ENCODE results near the gene DHRS9.

The DHRS9 gene

GRCh38 chr2:169143998-169144397 lies 74.6 kb downstream of the DHRS9 start:
- no peak for TF ChIP-seq CTCF (IDR thresholded peaks at IDR 0.05; ENCODE audit: low read depth, low read length, missing control alignments)
- H3K4me3 ChIP-seq (ENCODE audit: low read depth, low read length): no peak overlapping the region
- no peak for DNase-seq
- H3K27me3 ChIP-seq (replicated peaks): no peaks in the 10 kb centered on the region
- H3K27ac ChIP-seq: no peak overlapping the region
- in situ Hi-C loops (cut with HindIII; ENCODE audit: low pct_ligation_motif_present, low sequenced_read_pairs): loop anchor here (25.0 kb wide), 1 partner anchor 182 kb away; no protein-coding TSS in a partner anchor
- no peaks in the 10 kb centered on the region for H3K36me3 ChIP-seq (replicated peaks)
